ENCODE measurements around the gene ELN. TPM values are rescaled to one million over a fixed set of nuclear protein-coding genes. Genes with fewer than 3 reads are reported as not detected.

Gene ELN
- total and polyA plus RNA-seq, 9 of the 15 experiments (the other 6 are each of a cell fraction or from before 2014, with no cell fraction given) = 0.20 TPM; not detected in 8

DNA sequence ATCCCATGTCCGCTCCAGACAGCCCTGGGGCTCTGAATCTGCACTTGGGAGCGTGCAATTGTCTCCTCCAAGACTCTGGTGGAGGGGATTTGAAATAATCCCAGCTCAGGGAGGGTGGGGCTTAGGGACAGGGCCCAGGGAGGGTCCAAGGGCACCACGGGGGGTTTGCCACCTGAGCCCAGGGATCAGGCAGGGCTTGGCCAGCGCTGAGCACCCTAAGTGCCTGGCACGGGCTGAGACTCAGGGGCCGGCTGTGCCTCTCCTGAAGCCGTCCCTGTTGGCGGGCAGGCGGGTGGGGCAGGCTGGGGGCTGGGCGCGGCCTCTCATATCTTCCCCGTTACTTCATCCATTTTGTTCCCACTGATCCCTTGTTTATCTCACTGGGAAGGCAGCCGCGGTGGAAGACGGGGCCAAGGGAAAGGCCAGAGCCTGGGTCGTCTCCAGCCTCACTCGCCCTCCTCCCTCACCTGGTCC, 41.8 kb upstream of the ELN start (continued):
- TF ChIP-seq, protein P1, sequence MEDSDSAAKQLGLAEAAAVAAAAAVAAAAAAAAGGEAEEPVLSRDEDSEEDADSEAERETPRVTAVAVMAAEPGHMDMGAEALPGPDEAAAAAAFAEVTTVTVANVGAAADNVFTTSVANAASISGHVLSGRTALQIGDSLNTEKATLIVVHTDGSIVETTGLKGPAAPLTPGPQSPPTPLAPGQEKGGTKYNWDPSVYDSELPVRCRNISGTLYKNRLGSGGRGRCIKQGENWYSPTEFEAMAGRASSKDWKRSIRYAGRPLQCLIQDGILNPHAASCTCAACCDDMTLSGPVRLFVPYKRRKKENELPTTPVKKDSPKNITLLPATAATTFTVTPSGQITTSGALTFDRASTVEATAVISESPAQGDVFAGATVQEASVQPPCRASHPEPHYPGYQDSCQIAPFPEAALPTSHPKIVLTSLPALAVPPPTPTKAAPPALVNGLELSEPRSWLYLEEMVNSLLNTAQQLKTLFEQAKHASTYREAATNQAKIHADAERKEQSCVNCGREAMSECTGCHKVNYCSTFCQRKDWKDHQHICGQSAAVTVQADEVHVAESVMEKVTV (CRISPR knock-in tag; IDR thresholded peaks at IDR 0.05) = no peak

DNA sequence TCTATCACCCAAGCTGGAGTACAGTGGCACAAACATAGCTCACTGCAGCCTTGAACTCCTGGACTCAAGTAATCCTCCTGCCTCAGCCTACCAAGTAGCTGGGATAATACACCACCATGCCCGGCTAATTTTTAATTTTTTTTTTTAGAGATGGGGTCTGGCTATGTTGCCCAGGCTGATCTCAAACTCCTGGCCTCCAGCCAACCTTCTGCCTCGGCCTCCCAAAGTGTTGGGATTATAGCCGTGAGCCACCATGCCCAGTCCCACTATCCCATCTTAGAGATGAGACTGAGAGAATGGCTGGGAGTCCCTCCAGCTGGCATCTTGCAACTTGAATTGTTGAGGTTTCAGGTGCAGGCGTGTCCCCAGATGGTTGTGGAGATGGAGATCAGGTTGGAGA, 40.7 kb upstream of the ELN start:
- TF ChIP-seq, protein P2, sequence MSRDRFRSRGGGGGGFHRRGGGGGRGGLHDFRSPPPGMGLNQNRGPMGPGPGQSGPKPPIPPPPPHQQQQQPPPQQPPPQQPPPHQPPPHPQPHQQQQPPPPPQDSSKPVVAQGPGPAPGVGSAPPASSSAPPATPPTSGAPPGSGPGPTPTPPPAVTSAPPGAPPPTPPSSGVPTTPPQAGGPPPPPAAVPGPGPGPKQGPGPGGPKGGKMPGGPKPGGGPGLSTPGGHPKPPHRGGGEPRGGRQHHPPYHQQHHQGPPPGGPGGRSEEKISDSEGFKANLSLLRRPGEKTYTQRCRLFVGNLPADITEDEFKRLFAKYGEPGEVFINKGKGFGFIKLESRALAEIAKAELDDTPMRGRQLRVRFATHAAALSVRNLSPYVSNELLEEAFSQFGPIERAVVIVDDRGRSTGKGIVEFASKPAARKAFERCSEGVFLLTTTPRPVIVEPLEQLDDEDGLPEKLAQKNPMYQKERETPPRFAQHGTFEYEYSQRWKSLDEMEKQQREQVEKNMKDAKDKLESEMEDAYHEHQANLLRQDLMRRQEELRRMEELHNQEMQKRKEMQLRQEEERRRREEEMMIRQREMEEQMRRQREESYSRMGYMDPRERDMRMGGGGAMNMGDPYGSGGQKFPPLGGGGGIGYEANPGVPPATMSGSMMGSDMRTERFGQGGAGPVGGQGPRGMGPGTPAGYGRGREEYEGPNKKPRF (IDR thresholded peaks at IDR 0.05; ENCODE audit: low read depth, low read length) = no peak
- TF ChIP-seq ZNF121 (CRISPR knock-in tag; conservative IDR thresholded peaks at IDR 0.05) (peak; percentile 81), NFIC (IDR thresholded peaks at IDR 0.05) (peak; percentile 72)
- TF ChIP-seq, protein P3, sequence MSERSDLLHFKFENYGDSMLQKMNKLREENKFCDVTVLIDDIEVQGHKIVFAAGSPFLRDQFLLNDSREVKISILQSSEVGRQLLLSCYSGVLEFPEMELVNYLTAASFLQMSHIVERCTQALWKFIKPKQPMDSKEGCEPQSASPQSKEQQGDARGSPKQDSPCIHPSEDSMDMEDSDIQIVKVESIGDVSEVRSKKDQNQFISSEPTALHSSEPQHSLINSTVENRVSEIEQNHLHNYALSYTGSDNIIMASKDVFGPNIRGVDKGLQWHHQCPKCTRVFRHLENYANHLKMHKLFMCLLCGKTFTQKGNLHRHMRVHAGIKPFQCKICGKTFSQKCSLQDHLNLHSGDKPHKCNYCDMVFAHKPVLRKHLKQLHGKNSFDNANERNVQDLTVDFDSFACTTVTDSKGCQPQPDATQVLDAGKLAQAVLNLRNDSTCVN (CRISPR knock-in tag; IDR thresholded peaks at IDR 0.05) = no peak
- Histone ChIP-seq H3K79me2 (ENCODE audit: control insufficient read depth, insufficient read depth, low read length) (no peaks in the 10 kb centered on the region), H3K27ac (ENCODE audit: extremely low read depth, low read depth, low read length) (no peak overlapping the region), H3K27me3 (ENCODE audit: control insufficient read depth in 2 of 2, insufficient read depth in 2 of 2, low read length in 2 of 2) (peaks cover 39 to 71% of the 10 kb centered on the region in 2 experiments), H2AFZ (ENCODE audit: low read depth, low read length) (no peak overlapping the region), H3K4me2 (ENCODE audit: insufficient read depth, low read length) (no peak overlapping the region), H3K4me1 (replicated peaks in 1 of 2; ENCODE audit: control insufficient read depth in 2 of 2, insufficient read depth in 2 of 2, low read length in 2 of 2) (peaks cover 3 to 22% of the 10 kb centered on the region in 2 experiments; a peak in 3 of 5 replicates), H3K4me3 (no peak overlapping the region), H3K36me3 (ENCODE audit: control insufficient read depth, insufficient read depth, low read length) (no peaks in the 10 kb centered on the region), H4K20me1 (replicated peaks; ENCODE audit: control insufficient read depth, insufficient read depth, low read length) (0 out of 2 replicates have a peak, but pooled peaks cover 5% of the 10 kb centered on the region), H3K9ac (ENCODE audit: insufficient read depth in 1 of 2, low read depth in 2 of 2, low read length in 2 of 2) (no peak overlapping the region), H3K9me3 (replicated peaks; ENCODE audit: control insufficient read depth, insufficient read depth, low read depth, low read length) (no peaks in the 10 kb centered on the region), H3K9me1 (ENCODE audit: control insufficient read depth, insufficient read depth, low read length) (no peaks in the 10 kb centered on the region)
- intact Hi-C loops (cut with micrococcal nuclease) = no loop called here
- FAIRE-seq = no peak
- CTCF ChIA-PET (ENCODE audit: low intra/inter-chr PET ratio) = no interaction called here
- in situ Hi-C loops (cut with MboI) = no loop called here
- ATAC-seq = no peak
- POLR2A ChIA-PET = interaction anchor here (0.6 kb wide), 2 partner anchors 12 to 370 kb away, joined by 3 to 4 read pairs; no protein-coding TSS in a partner anchor
- no TSS peak for BruUV-seq (replicated peaks)
- 3% methylated on average over 4 of the region's 4 CpGs for WGBS (ENCODE audit: insufficient coverage, low coverage, missing lambda C conversion rate)
- no peak for DNase-seq (ENCODE audit: extremely low read depth in 1 of 4, low spot score in 3 of 4)
